RWPE2 (cell line): ENCODE results near the gene CIB4.
A peak's percentile ranks its signal among the peaks of the same experiment; 100 is the strongest.

Experiments used
- ATAC-seq: fragments of 200-7000 bp; cut with Tn5 transposase; 3 replicates; pipeline ENCODE4 v1.9.1; 2021; ENCODE audit warnings: low read depth
- DNase-seq: peaks from one replicate; pipeline ENCODE4 v3.0.0-alpha.2; 2020; ENCODE audit warnings: low spot score
- H3K27ac ChIP-seq: fragments of 450-650 bp; 2 replicates; pipeline ENCODE4 v1.5.1; 2017; ENCODE audit warnings: mild to moderate bottlenecking; ENCODE audit not compliant: poor library complexity, severe bottlenecking
- H3K27me3 ChIP-seq: fragments of 250-450 bp; sonication (Bioruptor Pico); 2 replicates; pipeline ENCODE4 v1.5.1; 2021; ENCODE audit warnings: mild to moderate bottlenecking, moderate library complexity; ENCODE audit not compliant: insufficient read depth, poor library complexity, severe bottlenecking
- H3K36me3 ChIP-seq: fragments of 250-450 bp; sonication (Bioruptor Pico); 2 replicates; pipeline ENCODE4 v1.5.1; 2020; ENCODE audit warnings: low read depth, mild to moderate bottlenecking, moderate library complexity
- H3K4me1 ChIP-seq: fragments of 250-450 bp; sonication (Bioruptor Pico); 2 replicates; pipeline ENCODE4 v1.5.1; 2021; ENCODE audit warnings: mild to moderate bottlenecking, moderate library complexity; ENCODE audit not compliant: insufficient read depth, poor library complexity, severe bottlenecking
- H3K4me3 ChIP-seq: fragments of 250-450 bp; sonication (Bioruptor Pico); 2 replicates; pipeline ENCODE4 v1.5.1; 2021; ENCODE audit warnings: mild to moderate bottlenecking, moderate library complexity; ENCODE audit not compliant: severe bottlenecking
- H3K9me3 ChIP-seq: fragments of 250-450 bp; sonication (Bioruptor Pico); 2 replicates; pipeline ENCODE4 v1.5.1; 2021; ENCODE audit warnings: mild to moderate bottlenecking, moderate library complexity; ENCODE audit not compliant: severe bottlenecking
- CTCF ChIP-seq: fragments of 450-650 bp; IDR thresholded peaks from one replicate; pipeline ENCODE4 v1.5.1; 2017; ENCODE audit warnings: mild to moderate bottlenecking, moderate library complexity; ENCODE audit not compliant: poor library complexity, severe bottlenecking

CIB4 gene

DNA sequence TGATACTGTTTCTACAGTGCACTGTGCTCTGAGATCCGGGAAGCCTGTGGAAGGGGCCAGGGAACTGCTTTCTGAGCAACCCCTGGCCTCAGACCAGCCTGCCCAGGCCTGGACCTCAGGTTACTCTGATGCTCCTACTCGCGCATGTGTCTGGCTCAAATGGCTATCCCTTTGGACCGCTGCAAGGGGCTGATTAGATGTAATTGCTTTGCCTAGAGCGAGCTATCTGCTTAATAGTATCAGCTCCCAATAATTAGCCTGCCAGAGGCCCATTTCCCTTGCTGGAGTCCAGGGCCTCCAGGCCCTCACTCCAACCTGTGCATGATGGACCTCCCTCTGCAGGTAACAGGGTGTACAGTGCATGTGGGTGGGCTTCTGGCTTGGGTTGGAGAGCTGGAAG is 44.2 kb upstream of the CIB4 start:
- TF ChIP-seq CTCF = no peak
- no peak for ATAC-seq
- no peaks in the 10 kb centered on the region for H3K27me3 ChIP-seq

GRCh38 chr2:26683583-26683982 is 42.4 kb upstream of the CIB4 start:
- H3K27ac ChIP-seq = no peak overlapping the region
- no peaks in the 10 kb centered on the region for H3K27me3 ChIP-seq
- no peaks in the 10 kb centered on the region for H3K9me3 ChIP-seq
- no peak overlapping the region for H3K4me3 ChIP-seq
- H3K4me1 ChIP-seq = no peaks in the 10 kb centered on the region
- ATAC-seq (no peak), DNase-seq (peak; percentile 42)
- no peaks in the 10 kb centered on the region for H3K36me3 ChIP-seq
- no peak for TF ChIP-seq CTCF

More for the DNA sequence above, 44.2 kb upstream of the CIB4 start:
- no peaks in the 10 kb centered on the region for H3K4me1 ChIP-seq
- H3K36me3 ChIP-seq = no peaks in the 10 kb centered on the region
- H3K9me3 ChIP-seq = no peaks in the 10 kb centered on the region
- peak; percentile 23 for DNase-seq
- no peak overlapping the region for H3K4me3 ChIP-seq
- no peak overlapping the region for H3K27ac ChIP-seq

DNA sequence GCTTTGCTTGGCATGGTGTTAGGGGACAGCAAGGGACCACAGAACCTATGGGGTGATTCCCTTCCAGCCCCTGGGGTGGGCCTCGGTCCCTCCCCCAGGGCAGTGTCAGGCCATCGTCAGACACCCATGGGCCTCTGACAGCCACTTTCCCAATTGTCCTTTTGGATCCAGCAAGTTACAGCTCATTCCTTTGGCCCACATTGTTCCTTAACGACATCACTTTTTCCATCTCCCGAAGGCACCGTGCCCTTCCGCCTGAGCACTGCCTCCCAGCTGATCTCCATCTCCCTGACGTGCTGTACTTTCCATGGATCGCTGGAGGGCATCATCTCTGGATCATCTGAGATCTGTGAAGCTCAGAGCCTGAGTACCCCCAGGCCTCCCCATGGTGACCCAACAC is 41.0 kb upstream of the CIB4 start:
- peak; percentile 23 for DNase-seq
- H3K4me3 ChIP-seq = no peak overlapping the region
- no peak for ATAC-seq
- H3K36me3 ChIP-seq = no peaks in the 10 kb centered on the region
- TF ChIP-seq CTCF = no peak
- H3K4me1 ChIP-seq = no peaks in the 10 kb centered on the region
- no peaks in the 10 kb centered on the region for H3K9me3 ChIP-seq
- no peak overlapping the region for H3K27ac ChIP-seq
- H3K27me3 ChIP-seq = no peaks in the 10 kb centered on the region

- DNase-seq (peak; percentile 14), ATAC-seq (no peak)
- no peak overlapping the region for H3K4me3 ChIP-seq
- H3K27me3 ChIP-seq = no peaks in the 10 kb centered on the region
- no peaks in the 10 kb centered on the region for H3K9me3 ChIP-seq
- no peak for TF ChIP-seq CTCF
- H3K36me3 ChIP-seq = no peaks in the 10 kb centered on the region
- H3K4me1 ChIP-seq = no peaks in the 10 kb centered on the region
- no peak overlapping the region for H3K27ac ChIP-seq
These were observed 40.5 kb upstream of the CIB4 start for GRCh38 chr2:26681656-26682055.

DNA sequence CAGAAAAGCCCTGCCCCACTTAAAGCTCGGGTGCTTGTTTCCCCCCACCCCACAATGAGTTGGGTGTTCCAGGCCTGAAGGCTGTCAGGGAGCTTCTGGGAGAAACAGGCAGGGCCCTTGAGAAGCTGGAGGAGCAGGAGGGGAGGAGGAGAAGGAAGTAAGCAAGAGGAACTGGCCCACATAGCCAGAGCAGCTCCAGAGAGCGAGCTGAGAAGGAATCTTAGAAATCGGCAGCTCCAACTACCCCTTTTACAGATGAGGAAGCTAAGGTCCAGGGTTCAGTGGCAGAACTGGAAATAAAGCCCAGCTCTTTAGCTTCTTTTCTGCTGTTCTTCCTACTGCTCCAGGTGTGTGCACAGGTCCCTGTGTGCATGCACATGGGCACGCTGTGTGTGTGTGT is 38.7 kb upstream of the CIB4 start:
- Histone ChIP-seq H3K4me3 (no peak overlapping the region), H3K27ac (no peak overlapping the region), H3K9me3 (no peaks in the 10 kb centered on the region), H3K27me3 (no peaks in the 10 kb centered on the region), H3K4me1 (no peaks in the 10 kb centered on the region), H3K36me3 (no peaks in the 10 kb centered on the region)
- TF ChIP-seq CTCF = no peak
- no peak for ATAC-seq
- no peak for DNase-seq
